ENCODE measurements around the gene RGL1. TPM values are rescaled to one million over a fixed set of nuclear protein-coding genes. Genes with fewer than 3 reads are reported as not detected.

Gene RGL1
- total and polyA plus RNA-seq, 9 of the 15 experiments (the other 6 are each of a cell fraction or from before 2014, with no cell fraction given) = under 0.01 to 0.07 (median 0.04) TPM

- Histone ChIP-seq H3K9me1 (ENCODE audit: control insufficient read depth, insufficient read depth, low read length) (no peaks in the 10 kb centered on the region), H3K27ac (ENCODE audit: extremely low read depth, low read depth, low read length) (no peak overlapping the region), H3K9me3 (replicated peaks; ENCODE audit: control insufficient read depth, insufficient read depth, low read depth, low read length) (no peaks in the 10 kb centered on the region), H3K4me3 (no peak overlapping the region), H3K9ac (ENCODE audit: insufficient read depth in 1 of 2, low read depth in 2 of 2, low read length in 2 of 2) (no peak overlapping the region), H2AFZ (ENCODE audit: low read depth, low read length) (no peak overlapping the region), H3K36me3 (ENCODE audit: control insufficient read depth, insufficient read depth, low read length) (peaks cover 45% of the 10 kb centered on the region), H3K27me3 (ENCODE audit: control insufficient read depth in 2 of 2, insufficient read depth in 2 of 2, low read length in 2 of 2) (no peaks in the 10 kb centered on the region), H3K79me2 (ENCODE audit: control insufficient read depth, insufficient read depth, low read length) (no peaks in the 10 kb centered on the region), H4K20me1 (replicated peaks; ENCODE audit: control insufficient read depth, insufficient read depth, low read length) (no peaks in the 10 kb centered on the region), H3K4me1 (replicated peaks in 1 of 2; ENCODE audit: control insufficient read depth in 2 of 2, insufficient read depth in 2 of 2, low read length in 2 of 2) (peaks cover 0 to 4% of the 10 kb centered on the region in 2 experiments; a peak in 3 of 5 replicates), H3K4me2 (ENCODE audit: insufficient read depth, low read length) (no peak overlapping the region)
- no TSS peak for BruUV-seq (replicated peaks)
- ChIA-PET POLR2A (interaction anchor here (0.6 to 0.8 kb wide), 2 partner anchors 23 to 47 kb away, joined by 3 read pairs; no protein-coding TSS in a partner anchor), CTCF (ENCODE audit: low intra/inter-chr PET ratio) (interaction anchor here (0.6 kb wide), 1 partner anchor 35 kb away, joined by 3 read pairs; no protein-coding TSS in a partner anchor)
- TF ChIP-seq BCOR (IDR thresholded peaks at IDR 0.05) = no peak
- TF ChIP-seq PHB2 (IDR thresholded peaks at IDR 0.05; ENCODE audit: low read depth) = no peak
- TF ChIP-seq SMARCA5 (IDR thresholded peaks at IDR 0.05) = no peak
- no peak for TF ChIP-seq EGR1 (conservative IDR thresholded peaks at IDR 0.05)
- TF ChIP-seq LARP7 (IDR thresholded peaks at IDR 0.05) = no peak
- no peak for TF ChIP-seq ZNF717 (CRISPR knock-in tag; IDR thresholded peaks at IDR 0.05)
- TF ChIP-seq HNRNPK (IDR thresholded peaks at IDR 0.05; ENCODE audit: low read depth, low read length, poor library complexity, severe bottlenecking) = no peak
- no peak for TF ChIP-seq SUPT5H (IDR thresholded peaks at IDR 0.05)
- TF ChIP-seq ZNF280B (CRISPR knock-in tag; IDR thresholded peaks at IDR 0.05) = no peak
- no peak for TF ChIP-seq MCM3 (IDR thresholded peaks at IDR 0.05)
- TF ChIP-seq MYC (IDR thresholded peaks at IDR 0.05; ENCODE audit: low read depth, low read length) = no peak
- TF ChIP-seq MYC (CRISPR knock-in tag; IDR thresholded peaks at IDR 0.05; ENCODE audit: borderline replicate concordance, low read depth) = no peak
- no peak for TF ChIP-seq CREB3L1 (IDR thresholded peaks at IDR 0.05; ENCODE audit: borderline replicate concordance, low read depth)
- no peak for TF ChIP-seq ZNF41 (CRISPR knock-in tag; conservative IDR thresholded peaks at IDR 0.05)
- in situ Hi-C loops (cut with MboI) (no loop called here), intact Hi-C loops (cut with micrococcal nuclease) (no loop called here)
- ATAC-seq = no peak
- FAIRE-seq = peak; percentile 23
- DNase-seq (ENCODE audit: extremely low read depth in 1 of 4, low spot score in 3 of 4) = no peak
- 77% methylated on average over 7 of the region's 7 CpGs for WGBS (ENCODE audit: insufficient coverage, low coverage, missing lambda C conversion rate)
Measured at GRCh38 chr1:183936791-183937190, 131.9 kb downstream of the RGL1 start.

Measured in K562 (cell line).